T-helper 2 cell (primary cell): ENCODE data around the gene ATXN1.

Experiments used
- DNase-seq, 5 experiments: peaks; one replicate each; pipeline versions ENCODE4 v3.0.0 to v3.0.0-alpha.2; 2012 to 2022

The ATXN1 gene

DNA sequence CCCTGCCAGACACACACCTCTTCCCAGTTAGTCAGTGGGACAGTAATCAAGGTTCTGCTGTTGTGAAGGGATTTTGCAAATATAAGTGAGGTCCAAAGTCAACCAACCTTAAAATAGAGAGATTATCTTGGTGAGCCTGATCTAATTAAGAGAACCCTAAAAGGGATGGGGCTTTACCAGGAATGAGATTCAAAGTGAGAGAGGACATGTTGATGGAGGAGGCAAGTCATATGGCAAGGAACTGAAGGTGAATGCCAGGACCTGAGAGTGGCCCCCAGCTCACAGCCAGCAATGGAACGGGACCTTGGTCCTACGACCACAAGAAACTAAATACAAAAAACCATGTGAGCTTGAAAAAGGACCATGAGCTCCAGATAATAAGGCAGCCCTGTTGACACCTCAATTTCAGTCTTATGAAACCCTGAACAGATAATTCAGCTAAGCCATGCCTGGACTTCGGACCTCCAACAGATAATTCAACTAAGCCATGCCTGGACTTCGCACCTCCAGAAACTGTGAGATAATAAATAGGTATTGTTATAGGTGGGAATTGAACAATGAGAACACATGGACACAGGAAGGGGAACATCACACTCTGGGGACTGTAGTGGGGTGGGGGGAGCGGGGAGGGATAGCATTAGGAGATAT is 269.5 kb downstream of the ATXN1 start:
- no peak for DNase-seq

GRCh38 chr6:16490616-16491015 is 270.6 kb downstream of the ATXN1 start:
- no peak for DNase-seq

DNA sequence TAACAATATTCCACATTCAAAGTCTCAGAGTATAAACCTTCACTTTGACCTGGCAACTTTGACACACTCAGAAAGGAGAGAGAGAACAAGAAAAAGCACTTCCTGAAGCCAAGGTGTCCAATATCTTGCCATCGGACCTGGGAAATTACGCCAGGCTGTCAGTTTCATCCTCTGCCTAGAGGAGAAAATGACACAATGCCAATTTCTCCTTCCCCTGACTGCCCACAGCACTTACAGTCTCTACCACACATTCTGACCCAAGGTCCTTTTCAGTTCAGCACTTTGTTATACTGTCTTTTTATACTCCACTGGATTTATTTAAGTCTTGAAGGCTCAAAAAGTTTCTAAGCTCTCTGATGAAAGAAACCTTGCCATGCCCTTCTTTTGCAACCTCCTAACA is 272.4 kb downstream of the ATXN1 start:
- DNase-seq = no peak

- peak in 1 of 5 experiments; percentile 75 for DNase-seq
These were observed 273.1 kb downstream of the ATXN1 start for GRCh38 chr6:16487996-16488674.

DNA sequence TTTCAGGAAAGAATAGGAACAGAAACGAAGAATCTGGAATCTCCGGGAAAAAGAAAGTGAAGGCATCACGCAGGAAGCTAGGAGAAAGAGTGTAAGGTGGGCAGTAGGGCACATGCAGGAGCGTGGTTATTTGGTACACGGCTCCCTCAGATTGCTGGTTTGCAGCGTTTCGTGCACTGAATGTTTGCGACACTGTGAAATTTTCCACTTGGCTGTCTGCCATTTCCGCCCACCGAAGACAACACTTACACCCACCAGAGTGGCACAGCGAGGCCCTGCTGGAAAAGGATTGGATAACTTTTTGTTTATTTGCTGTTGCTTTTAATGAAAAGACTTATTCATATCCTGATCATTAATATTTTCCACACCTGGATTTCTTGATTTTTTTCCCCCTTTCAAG is 274.6 kb downstream of the ATXN1 start:
- peak in 4 of 5 experiments; percentile 15 to 82 (median 48) for DNase-seq

- DNase-seq = peak in 2 of 5 experiments; percentile 71 to 97
These were observed 277.9 kb downstream of the ATXN1 start for GRCh38 chr6:16483315-16483875.

GRCh38 chr6:16482702-16483314 is 278.5 kb downstream of the ATXN1 start:
- DNase-seq = peak in 1 of 5 experiments; percentile 88

DNA sequence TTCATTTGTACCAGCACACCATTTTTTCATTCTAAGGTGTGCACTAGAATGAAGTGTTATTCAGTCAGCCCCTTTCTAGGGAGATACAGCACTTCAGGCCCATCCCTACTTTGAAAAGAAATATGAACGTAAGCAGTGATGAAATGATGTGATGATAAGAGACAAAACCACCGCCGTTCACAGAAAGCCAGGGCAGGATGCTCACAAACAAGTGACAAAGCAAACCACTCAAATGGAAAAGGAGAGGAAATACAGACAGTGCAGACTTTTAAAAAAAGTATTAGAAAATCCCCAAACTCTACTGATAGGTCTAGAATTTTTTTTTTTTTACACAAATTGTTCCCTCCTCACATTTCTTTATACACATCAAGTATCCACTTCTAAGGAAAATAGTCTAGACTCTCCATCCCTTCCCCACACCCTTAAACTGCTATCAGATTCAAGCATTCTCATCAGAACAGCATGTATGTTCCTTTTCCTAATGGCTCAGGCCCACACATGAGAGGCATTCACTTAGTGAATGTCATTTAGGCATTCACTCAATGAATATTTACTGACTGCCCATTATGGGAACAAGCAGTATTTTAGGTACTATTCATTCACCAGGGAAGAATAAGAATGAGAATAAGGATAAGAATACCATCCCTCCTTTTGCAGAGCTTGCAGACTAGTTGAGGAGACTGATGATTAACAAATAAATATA is 279.4 kb downstream of the ATXN1 start:
- peak in 4 of 5 experiments; percentile 37 to 98 (median 76) for DNase-seq

GRCh38 chr6:16480763-16481560 is 280.3 kb downstream of the ATXN1 start:
- DNase-seq = peak in 1 of 5 experiments; percentile 48

GRCh38 chr6:16477367-16478149 is 283.7 kb downstream of the ATXN1 start:
- no peak for DNase-seq

GRCh38 chr6:16476861-16477260 is 284.4 kb downstream of the ATXN1 start:
- no peak for DNase-seq

DNA sequence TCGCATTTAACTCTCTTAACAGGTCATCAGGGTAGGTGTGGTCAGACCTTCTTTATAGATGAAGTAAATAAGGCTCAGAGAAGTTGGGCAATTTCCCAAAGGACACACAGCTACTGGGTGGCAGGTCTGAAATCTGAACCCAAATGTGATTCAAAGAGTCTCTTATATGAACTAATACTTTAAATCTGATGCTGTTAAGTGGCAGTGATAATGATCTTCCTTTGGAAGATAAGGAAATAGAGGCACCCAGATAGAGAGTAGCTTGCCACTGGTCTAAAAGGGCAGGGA is 285.8 kb downstream of the ATXN1 start:
- DNase-seq = no peak

DNA sequence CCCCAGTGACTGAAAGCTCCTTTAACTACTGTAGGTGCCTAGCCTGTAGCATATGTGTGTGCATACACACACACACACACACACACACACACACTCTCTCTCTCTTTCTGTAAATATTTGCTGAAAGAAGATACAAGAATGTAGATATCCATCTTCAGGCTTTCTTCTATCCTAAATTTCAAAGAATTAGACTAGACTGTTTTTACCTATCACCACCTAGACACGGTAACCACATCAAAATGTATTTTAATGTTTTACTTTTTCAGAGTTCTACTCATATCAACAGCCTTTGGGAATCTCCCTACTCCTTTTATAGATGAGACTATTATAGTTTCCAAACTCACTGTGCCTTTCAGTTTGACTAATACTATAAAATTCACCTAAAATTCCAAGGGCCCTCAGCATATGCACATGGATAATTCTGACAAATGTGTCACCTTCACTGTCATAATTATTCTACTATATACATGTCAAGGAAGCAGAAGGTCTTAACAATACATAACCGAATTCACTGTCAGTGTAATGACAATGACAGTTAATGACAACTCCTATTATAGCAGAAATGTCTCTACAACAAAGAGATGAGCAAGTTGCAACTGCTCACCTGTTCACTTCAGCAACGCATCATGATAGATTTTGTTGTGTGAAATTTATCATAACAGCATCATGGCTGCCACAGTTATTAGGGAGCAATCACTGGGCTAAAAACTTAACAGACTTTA is 286.3 kb downstream of the ATXN1 start:
- DNase-seq = peak in 2 of 5 experiments; percentile 27 to 48

- peak in 2 of 5 experiments; percentile 15 to 73 for DNase-seq
These were observed 287.1 kb downstream of the ATXN1 start for GRCh38 chr6:16473908-16474771.

DNA sequence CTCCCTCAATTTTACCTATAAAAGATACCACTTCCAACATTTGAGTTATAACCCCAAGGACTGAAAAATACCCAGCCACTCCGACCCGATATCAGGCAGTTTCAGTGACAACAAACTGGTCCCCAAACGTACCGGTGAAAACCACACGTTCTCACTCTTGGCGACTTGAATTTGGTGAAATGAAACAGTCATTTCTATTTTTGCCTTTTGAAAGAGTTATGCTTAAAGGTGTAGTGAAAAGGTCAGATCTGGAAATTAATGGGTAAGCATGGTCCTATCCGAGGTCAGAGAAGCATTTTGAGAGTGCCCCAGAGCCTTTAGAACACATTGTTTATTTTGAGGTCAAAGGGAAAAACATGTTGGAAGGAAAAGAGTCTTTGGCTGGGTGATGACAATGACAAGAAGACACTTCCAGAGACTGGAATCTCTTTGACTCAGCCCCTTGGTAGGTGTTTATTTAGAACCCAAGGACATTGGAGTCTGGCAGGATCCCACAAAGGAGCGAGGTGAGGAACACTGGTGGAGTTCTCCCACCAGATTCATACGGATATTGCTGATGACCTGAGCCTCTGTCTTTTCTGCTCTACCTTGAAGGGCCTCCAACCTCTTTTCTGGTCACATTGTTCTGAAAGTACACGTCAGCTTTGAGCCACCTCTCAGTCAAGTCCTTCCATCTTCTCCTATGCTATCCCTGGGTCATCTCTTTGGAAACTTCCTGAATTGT is 287.9 kb downstream of the ATXN1 start:
- DNase-seq = peak in 1 of 5 experiments; percentile 86

- DNase-seq = no peak
These were observed 288.8 kb downstream of the ATXN1 start for GRCh38 chr6:16472349-16473069.

GRCh38 chr6:16471910-16472297 is 289.4 kb downstream of the ATXN1 start:
- no peak for DNase-seq

- peak in 1 of 5 experiments; percentile 72 for DNase-seq
These were observed 289.9 kb downstream of the ATXN1 start for GRCh38 chr6:16471222-16471909.
